Spleen (tissue), 7 donors: ENCODE data around the gene CEP128.

Source experiments
- CTCF ChIP-seq, 11 experiments: fragments of 200-600 bp in 7 of 11; fragments of 450-650 bp in 4 of 11; sonication (generic) in 4 of 11; IDR thresholded peaks in 8 of 11; conservative IDR thresholded peaks in 3 of 11; 1 replicate in 7 of 11; 2 replicates in 4 of 11; pipeline versions ENCODE4 v1.4.0 to v1.8.0; 2016 to 2021; ENCODE audit warnings: antibody characterized with exemption in 11 of 11, inconsistent platforms in 4 of 11, mild to moderate bottlenecking in 1 of 11
- POLR2A ChIP-seq, 3 donors: fragments of 450-650 bp; IDR thresholded peaks; one replicate each; pipeline ENCODE4 v1.5.1; 2017; ENCODE audit warnings: antibody characterized with exemption in 3 of 3, mild to moderate bottlenecking in 1 of 3
- POLR2AphosphoS5 ChIP-seq, 3 donors: sonication (generic); formaldehyde crosslinking; IDR thresholded peaks; one replicate each; pipeline ENCODE4 v1.5.1; 2017; ENCODE audit warnings: antibody characterized with exemption in 3 of 3
- donor health status: DM: no; HTN: no; CAD: no; lungs with moderate emphysema.
- donor health status: DM: no; HTN: no; CAD: no.
- donor health status: DM: no; HTN: no; CAD: no.

- TF ChIP-seq CTCF (IDR thresholded peaks at IDR 0.05 in 8 of 11, conservative IDR thresholded peaks at IDR 0.05 in 3 of 11): no peak
- no peak for TF ChIP-seq POLR2A (IDR thresholded peaks at IDR 0.05)
- TF ChIP-seq POLR2AphosphoS5 (IDR thresholded peaks at IDR 0.05): no peak
Measured at GRCh38 chr14:80448267-80448666, 493.3 kb downstream of the CEP128 start.
